Progenitor cell of endocrine pancreas (in vitro differentiated cells): ENCODE results near the gene TMEM130. TPM values are rescaled to one million over a fixed set of nuclear protein-coding genes. Genes with fewer than 3 reads are reported as not detected.

Experiments used
- DNase-seq: peaks from one replicate; pipeline ENCODE4 v3.0.0; 2021; ENCODE audit warnings: low spot score; ENCODE audit not compliant: unreplicated experiment
- H3K27ac Mint-ChIP-seq: 2 replicates; pipeline ENCODE4 v1.8.0; 2021; ENCODE audit warnings: mild to moderate bottlenecking, moderate library complexity, mixed read lengths
- H3K27me3 Mint-ChIP-seq: 2 replicates; pipeline ENCODE4 v1.8.0; 2021; ENCODE audit warnings: mixed read lengths
- H3K36me3 Mint-ChIP-seq: 2 replicates; pipeline ENCODE4 v1.8.0; 2022; ENCODE audit warnings: mixed read lengths; ENCODE audit not compliant: insufficient read depth
- H3K4me1 Mint-ChIP-seq: 2 replicates; pipeline ENCODE4 v1.8.0; 2021; ENCODE audit warnings: low read depth, mixed read lengths
- H3K4me3 Mint-ChIP-seq: 2 replicates; pipeline ENCODE4 v1.8.0; 2021; ENCODE audit warnings: low read depth, mild to moderate bottlenecking, moderate library complexity, mixed read lengths
- H3K9me3 Mint-ChIP-seq: 2 replicates; pipeline ENCODE4 v1.8.0; 2021; ENCODE audit warnings: low read depth, mixed read lengths
- total RNA-seq: library from RNA; stranded (reverse); gene quantifications from 2 replicates; pipeline ENCODE4 v1.2.1, GENCODE V29; 2021
- TF ChIP-seq, protein P1 (sequence below): fragments of 200-600 bp; sonication (generic); IDR thresholded peaks from one replicate; pipeline ENCODE4 v1.5.0; 2021; ENCODE audit warnings: antibody characterized with exemption, mild to moderate bottlenecking; ENCODE audit not compliant: unreplicated experiment

The TMEM130 gene
- total RNA-seq, 1 donor from 2014 or later, result 0.60 TPM

DNA sequence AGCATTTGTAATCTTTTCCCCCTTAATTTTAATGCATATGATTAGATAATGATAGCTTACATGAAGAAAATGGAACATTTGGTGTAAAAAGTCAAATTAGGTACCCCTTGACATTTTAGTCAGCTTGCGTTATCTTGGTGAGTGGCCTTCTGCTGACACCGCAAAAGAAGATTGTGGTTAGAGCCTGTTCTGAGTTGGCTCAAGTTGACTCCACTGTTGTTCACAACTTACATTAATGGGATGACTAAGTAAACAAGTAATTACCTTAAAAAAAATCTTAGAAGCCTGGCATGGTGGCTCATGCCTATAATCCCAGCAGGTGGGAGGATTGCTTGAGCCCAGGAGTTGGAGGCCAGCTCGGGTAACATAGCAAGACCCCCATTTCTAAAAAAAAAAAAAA lies 32.7 kb upstream of the TMEM130 start:
- TF ChIP-seq, protein P1, sequence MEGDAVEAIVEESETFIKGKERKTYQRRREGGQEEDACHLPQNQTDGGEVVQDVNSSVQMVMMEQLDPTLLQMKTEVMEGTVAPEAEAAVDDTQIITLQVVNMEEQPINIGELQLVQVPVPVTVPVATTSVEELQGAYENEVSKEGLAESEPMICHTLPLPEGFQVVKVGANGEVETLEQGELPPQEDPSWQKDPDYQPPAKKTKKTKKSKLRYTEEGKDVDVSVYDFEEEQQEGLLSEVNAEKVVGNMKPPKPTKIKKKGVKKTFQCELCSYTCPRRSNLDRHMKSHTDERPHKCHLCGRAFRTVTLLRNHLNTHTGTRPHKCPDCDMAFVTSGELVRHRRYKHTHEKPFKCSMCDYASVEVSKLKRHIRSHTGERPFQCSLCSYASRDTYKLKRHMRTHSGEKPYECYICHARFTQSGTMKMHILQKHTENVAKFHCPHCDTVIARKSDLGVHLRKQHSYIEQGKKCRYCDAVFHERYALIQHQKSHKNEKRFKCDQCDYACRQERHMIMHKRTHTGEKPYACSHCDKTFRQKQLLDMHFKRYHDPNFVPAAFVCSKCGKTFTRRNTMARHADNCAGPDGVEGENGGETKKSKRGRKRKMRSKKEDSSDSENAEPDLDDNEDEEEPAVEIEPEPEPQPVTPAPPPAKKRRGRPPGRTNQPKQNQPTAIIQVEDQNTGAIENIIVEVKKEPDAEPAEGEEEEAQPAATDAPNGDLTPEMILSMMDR, result no peak
- Mint-ChIP-seq H3K27me3 (no peaks in the 10 kb centered on the region), H3K36me3 (peaks cover 50% of the 10 kb centered on the region), H3K4me1 (no peaks in the 10 kb centered on the region), H3K9me3 (no peaks in the 10 kb centered on the region), H3K4me3 (no peak overlapping the region), H3K27ac (no peak overlapping the region)
- no peak for DNase-seq

DNA sequence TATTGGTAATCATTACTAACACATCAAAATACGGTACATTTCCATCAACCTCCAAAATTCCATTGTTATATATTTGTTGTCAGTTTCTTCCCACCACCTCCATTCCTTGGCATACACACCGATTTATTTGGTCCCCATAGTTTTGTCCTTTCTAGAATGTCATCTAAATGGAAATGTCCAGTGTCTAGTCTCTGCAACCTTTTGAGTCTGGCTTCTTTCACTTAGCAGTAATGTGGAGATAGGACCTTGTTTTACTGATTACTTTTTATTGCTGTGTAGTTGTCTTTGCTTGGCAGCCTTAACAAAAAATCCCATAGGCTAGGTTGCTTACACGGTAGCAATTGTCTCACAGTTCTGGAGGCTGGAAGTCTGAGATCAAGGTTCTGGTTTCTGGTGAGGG lies 31.0 kb upstream of the TMEM130 start:
- TF ChIP-seq, protein P1, result no peak
- no peak for DNase-seq
- Mint-ChIP-seq H3K4me1 (no peaks in the 10 kb centered on the region), H3K36me3 (peaks cover 54% of the 10 kb centered on the region), H3K9me3 (no peaks in the 10 kb centered on the region), H3K4me3 (no peak overlapping the region), H3K27ac (no peak overlapping the region), H3K27me3 (no peaks in the 10 kb centered on the region)

DNA sequence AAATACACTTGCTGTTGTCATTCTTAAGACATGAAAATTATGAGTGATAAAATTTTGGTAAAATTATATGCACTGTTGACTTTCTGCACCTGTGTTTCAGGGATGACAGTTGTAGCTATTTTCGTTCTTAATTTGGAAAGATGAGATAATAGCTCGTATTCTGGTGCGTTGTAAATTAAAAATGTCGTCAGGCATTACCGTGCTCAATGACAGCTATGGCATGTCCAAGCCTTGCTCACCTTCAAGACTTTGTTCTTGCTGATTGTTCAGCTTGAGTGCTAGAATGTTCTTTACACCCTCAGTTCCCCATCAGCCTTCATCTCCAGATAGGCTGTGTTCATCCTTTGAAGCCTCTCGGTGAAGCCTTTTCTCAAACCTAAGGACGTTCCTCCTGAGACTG lies 30.0 kb upstream of the TMEM130 start:
- Mint-ChIP-seq H3K27me3 (no peaks in the 10 kb centered on the region), H3K4me1 (no peaks in the 10 kb centered on the region), H3K9me3 (no peaks in the 10 kb centered on the region), H3K4me3 (no peak overlapping the region), H3K36me3 (peaks cover 49% of the 10 kb centered on the region), H3K27ac (no peak overlapping the region)
- no peak for DNase-seq
- TF ChIP-seq, protein P1, result no peak

DNA sequence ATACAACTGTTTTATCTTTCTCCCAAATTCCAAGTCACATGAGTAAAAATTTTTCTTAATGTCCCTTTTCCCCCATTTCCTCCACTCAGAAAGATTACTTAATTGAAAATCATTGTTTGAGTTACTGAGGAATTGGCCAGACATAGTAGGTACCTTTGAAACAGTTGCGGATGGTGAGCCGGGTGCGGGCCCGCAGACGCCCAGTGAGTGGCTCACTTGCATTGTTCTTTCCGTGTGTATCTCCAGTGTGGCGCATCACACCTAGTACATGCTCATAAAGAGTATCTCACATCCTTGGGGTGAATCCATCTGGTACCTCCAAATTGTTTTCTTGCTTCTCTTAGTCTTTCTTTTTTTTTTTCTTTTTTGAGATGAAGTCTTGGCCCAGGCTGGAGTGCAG lies 22.8 kb upstream of the TMEM130 start:
- no peaks in the 10 kb centered on the region for H3K9me3 Mint-ChIP-seq
- no peak overlapping the region for H3K27ac Mint-ChIP-seq
- no peaks in the 10 kb centered on the region for H3K4me1 Mint-ChIP-seq
- H3K36me3 Mint-ChIP-seq, result peaks cover 34% of the 10 kb centered on the region
- no peak for DNase-seq
- TF ChIP-seq, protein P1, result no peak
- H3K27me3 Mint-ChIP-seq, result no peaks in the 10 kb centered on the region
- no peak overlapping the region for H3K4me3 Mint-ChIP-seq

DNA sequence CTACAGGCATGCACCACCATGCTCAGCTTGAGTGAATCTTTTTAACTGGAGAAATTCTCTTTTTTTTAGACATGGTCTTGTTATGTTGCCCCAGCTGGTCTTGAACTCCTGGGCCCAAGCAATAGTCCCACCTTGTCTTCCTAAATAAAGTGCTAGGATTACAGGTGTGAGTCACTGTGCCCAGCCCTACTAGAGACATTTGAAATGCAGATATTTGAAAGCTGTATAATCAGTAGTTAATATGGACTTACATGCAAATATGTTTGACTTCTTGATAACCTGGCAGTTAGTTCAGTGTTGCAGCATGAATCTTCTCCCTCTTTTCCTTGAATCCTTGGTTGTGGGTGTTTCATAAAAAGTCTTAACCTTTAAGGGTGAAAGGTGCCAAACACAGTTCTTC lies 17.2 kb upstream of the TMEM130 start:
- TF ChIP-seq, protein P1, result no peak
- no peak overlapping the region for H3K27ac Mint-ChIP-seq
- H3K4me1 Mint-ChIP-seq, result no peaks in the 10 kb centered on the region
- no peaks in the 10 kb centered on the region for H3K27me3 Mint-ChIP-seq
- no peak for DNase-seq
- peaks cover 16% of the 10 kb centered on the region for H3K36me3 Mint-ChIP-seq
- no peaks in the 10 kb centered on the region for H3K9me3 Mint-ChIP-seq
- H3K4me3 Mint-ChIP-seq, result no peak overlapping the region
